Natural killer cell treated with Interleukin-12 subunit alpha and Interleukin-12 subunit beta and Interleukin-15 and Interleukin-18, amount 100 ng/mL, for 72 hours (primary cell): ENCODE data around the gene CSPG5. TPM values are rescaled to one million over a fixed set of nuclear protein-coding genes. Genes with fewer than 3 reads are reported as not detected.

Experiments
- ATAC-seq, 2 donors: fragments of 150-1000 bp; cut with Tn5 transposase in 1 of 2; sonication (Bioruptor Pico), chemical (Tn5 transposase) in 1 of 2; 2 replicates each; pipeline ENCODE4 v1.10.0; 2021
- DNase-seq: peaks from one replicate; pipeline ENCODE4 v3.0.0; 2022; ENCODE audit warnings: low spot score
- H3K27ac Mint-ChIP-seq, 2 donors: 1 replicate in 1 of 2; 2 replicates in 1 of 2; pipeline ENCODE4 v1.8.0; 2022; ENCODE audit warnings: mixed read lengths in 2 of 2, mild to moderate bottlenecking in 1 of 2, moderate library complexity in 1 of 2
- H3K27me3 Mint-ChIP-seq, 2 donors: 1 replicate in 1 of 2; 2 replicates in 1 of 2; pipeline ENCODE4 v1.8.0; 2022; ENCODE audit warnings: mixed read lengths in 2 of 2
- H3K36me3 Mint-ChIP-seq: one replicate; pipeline ENCODE4 v1.8.0; 2022; ENCODE audit warnings: mixed read lengths
- H3K4me1 Mint-ChIP-seq, 2 donors: 1 replicate in 1 of 2; 2 replicates in 1 of 2; pipeline ENCODE4 v1.8.0; 2022; ENCODE audit warnings: low read depth in 2 of 2, mixed read lengths in 2 of 2, mild to moderate bottlenecking in 1 of 2
- H3K4me3 Mint-ChIP-seq: one replicate; pipeline ENCODE4 v1.8.0; 2022; ENCODE audit warnings: mixed read lengths
- H3K9me3 Mint-ChIP-seq: 2 replicates; pipeline ENCODE4 v1.8.0; 2022; ENCODE audit warnings: mixed read lengths
- total RNA-seq, 2 donors: library from RNA; stranded (reverse); gene quantifications; one replicate each; pipeline ENCODE4 v1.2.3, GENCODE V29; 2022

CSPG5 gene
- total RNA-seq, 2 donors from 2014 or later: 0.29 to 0.95 TPM

DNA sequence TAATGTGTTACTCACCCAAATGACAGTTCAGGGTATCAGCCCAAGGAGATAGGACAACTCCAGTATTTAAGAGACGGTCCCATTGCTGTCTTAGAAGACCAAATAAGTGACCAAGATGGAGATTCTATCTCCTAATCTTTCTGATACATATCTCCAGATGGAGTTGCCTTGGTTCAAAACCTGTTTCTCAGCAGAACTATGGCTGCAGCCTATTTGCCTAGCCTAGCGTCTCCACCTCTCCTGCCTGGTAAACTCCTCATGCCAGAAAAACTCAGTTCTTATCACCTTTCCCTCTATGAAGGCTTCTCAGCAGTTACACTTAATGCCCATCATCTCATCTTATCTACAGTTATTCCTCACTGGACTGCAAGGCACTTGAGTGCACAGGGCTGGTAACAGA lies 1.2 kb upstream of the CSPG5 start:
- Mint-ChIP-seq H3K9me3 (no peaks in the 10 kb centered on the region), H3K27ac (no peak overlapping the region), H3K4me3 (peak overlapping the region; percentile 30), H3K36me3 (no peaks in the 10 kb centered on the region), H3K27me3 (peaks cover 15% of the 10 kb centered on the region in 2 donors), H3K4me1 (no peaks in the 10 kb centered on the region)
- no peak for ATAC-seq
- DNase-seq: no peak

- Mint-ChIP-seq H3K4me1 (no peaks in the 10 kb centered on the region), H3K36me3 (no peaks in the 10 kb centered on the region), H3K27ac (no peak overlapping the region), H3K9me3 (no peaks in the 10 kb centered on the region), H3K27me3 (peaks cover 15 to 23% of the 10 kb centered on the region in 2 donors), H3K4me3 (peak overlapping the region; percentile 55)
- ATAC-seq (peak; percentile 79 to 88), DNase-seq (peak; percentile 73)
These were observed 489 bp downstream of the CSPG5 start for GRCh38 chr3:47578119-47578632.

DNA sequence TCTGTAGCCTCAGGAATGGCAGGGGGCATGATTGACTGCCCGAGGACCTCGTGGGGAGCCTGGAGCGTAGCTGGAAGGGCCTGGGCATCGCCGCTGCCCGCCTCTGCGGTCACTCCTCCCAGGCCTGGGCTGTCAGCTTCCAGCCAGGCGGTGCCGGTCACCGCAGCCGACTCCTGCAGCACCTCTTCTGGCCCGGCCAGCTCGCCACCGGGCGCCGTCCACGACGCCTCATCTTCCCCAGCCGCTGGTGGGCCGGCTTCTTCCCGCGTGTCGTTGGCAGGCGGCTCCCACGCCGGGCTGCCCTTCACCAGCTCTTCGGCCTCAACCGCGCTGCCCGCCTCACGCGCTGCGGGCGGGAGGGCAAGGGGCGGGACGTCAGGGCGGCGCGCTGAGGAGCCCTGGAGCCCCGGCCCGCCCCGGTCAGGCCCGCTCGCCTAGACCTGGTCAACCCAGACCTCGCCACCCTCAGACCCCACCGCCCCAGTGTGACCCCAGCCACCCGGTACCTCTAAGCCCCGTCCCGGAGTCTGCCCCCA lies 1.0 kb downstream of the CSPG5 start:
- Mint-ChIP-seq H3K27me3 (peaks cover 18 to 28% of the 10 kb centered on the region in 2 donors), H3K27ac (no peak overlapping the region), H3K36me3 (no peaks in the 10 kb centered on the region), H3K4me3 (peak overlapping the region; percentile 55), H3K4me1 (no peaks in the 10 kb centered on the region), H3K9me3 (no peaks in the 10 kb centered on the region)
- DNase-seq (no peak), ATAC-seq (peak in 1 of 2 donors; percentile 1)

DNA sequence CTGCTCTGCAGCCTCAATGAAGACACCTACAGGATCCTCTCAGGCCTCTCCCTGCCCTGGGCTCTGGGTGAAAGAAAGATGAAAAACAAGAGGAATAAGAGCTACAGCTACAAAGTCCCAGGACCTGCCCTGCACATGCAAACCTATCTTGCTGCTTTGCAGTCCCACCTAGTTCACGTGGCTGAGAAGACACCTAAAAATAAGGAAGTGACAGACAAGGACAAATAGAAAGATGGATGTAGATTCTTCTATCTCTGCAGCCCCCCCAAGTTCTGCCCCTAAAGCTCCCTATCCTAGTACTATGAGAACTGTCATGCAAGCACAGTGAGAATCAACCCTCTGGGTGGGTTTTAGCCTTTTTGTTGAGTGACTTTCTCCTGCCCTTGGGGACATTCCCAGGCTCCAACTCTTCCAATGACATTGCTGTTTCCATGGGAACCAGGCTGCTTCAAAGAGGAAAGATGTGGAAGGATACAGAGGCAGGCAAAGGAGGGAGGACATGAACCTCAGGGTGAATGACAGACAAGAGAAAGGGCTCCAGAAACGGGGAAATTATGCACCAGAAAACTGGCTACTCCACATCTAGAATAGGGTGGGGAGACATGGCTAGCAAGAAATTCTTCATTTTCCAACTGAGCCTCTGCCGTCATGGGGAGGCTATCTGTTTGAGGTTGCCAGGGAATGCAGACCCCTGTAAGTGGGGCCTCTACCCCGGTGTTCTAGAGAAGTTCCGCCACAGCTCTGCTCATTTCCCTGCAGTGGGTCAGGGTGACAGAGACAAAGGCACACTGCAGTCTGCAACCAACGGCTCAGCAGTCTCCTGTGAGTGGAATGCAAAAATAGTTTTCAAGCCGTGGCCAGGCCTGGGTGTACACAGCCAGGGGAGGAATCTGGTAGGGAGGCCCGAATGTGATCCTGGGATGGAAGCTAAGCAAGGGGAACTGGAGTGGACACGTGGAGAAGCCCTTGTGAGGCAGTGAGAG lies 5.2 kb downstream of the CSPG5 start:
- Mint-ChIP-seq H3K4me3 (no peak overlapping the region), H3K27me3 (peaks cover 21 to 22% of the 10 kb centered on the region in 2 donors), H3K9me3 (no peaks in the 10 kb centered on the region), H3K27ac (no peak overlapping the region), H3K36me3 (no peaks in the 10 kb centered on the region), H3K4me1 (no peaks in the 10 kb centered on the region)
- ATAC-seq (no peak), DNase-seq (no peak)

- Mint-ChIP-seq H3K9me3 (no peaks in the 10 kb centered on the region), H3K27me3 (peaks cover 18 to 22% of the 10 kb centered on the region in 2 donors), H3K4me1 (no peaks in the 10 kb centered on the region), H3K4me3 (no peak overlapping the region), H3K27ac (no peak overlapping the region), H3K36me3 (no peaks in the 10 kb centered on the region)
- ATAC-seq (no peak), DNase-seq (no peak)
These were observed 7.1 kb downstream of the CSPG5 start for GRCh38 chr3:47571391-47572175.

- Mint-ChIP-seq H3K4me3 (no peak overlapping the region), H3K9me3 (no peaks in the 10 kb centered on the region), H3K36me3 (no peaks in the 10 kb centered on the region), H3K27me3 (peaks cover 16 to 20% of the 10 kb centered on the region in 2 donors), H3K4me1 (no peaks in the 10 kb centered on the region), H3K27ac (no peak overlapping the region)
- ATAC-seq (no peak), DNase-seq (no peak)
These were observed 9.8 kb downstream of the CSPG5 start for GRCh38 chr3:47568901-47569300.

DNA sequence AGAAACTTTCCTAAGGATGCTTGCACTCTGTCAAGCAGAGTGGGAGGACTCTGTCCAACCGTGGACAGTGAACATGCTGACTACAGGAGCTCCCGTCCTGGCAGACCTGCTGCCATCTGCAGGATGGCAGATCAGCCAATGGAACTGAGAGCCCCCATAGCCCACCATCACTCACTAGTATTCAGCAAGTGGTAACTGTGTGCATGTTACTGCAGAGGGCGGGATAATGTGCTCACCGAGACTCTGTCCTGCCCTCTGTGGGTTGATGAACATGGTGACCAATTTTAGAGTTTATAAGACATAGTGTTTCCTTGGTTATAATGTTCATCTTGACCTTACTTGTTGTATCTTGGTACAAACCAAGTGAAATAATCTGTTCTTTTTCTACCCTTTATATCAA lies 11.5 kb downstream of the CSPG5 start:
- no peak for ATAC-seq
- H3K4me1 Mint-ChIP-seq: no peaks in the 10 kb centered on the region

DNA sequence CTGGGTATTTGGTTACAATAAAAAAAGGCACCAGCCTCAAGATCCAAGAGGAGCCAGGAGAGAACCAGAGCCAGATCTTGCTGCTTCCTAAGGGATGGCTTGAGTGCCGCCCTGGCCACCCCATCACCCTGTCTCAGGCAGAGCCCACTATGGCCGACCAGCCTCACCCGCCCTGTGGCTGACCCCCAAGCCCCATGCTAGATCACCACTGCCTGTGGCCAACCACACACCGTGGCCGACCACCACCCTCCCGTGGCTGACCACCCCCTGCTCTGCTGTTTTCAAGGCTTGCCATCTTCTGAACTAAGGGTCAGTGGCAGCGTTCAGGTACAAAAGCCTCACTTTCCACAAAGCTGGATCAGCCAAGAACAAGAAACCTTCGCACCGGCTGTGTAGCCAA lies 12.0 kb downstream of the CSPG5 start:
- Mint-ChIP-seq H3K36me3 (no peaks in the 10 kb centered on the region), H3K9me3 (no peaks in the 10 kb centered on the region), H3K4me3 (no peak overlapping the region), H3K4me1 (no peaks in the 10 kb centered on the region), H3K27ac (no peak overlapping the region), H3K27me3 (peaks cover under 1 to 6% of the 10 kb centered on the region in 2 donors)
- DNase-seq (no peak), ATAC-seq (peak; percentile 29 to 45)

More for the DNA sequence above, 11.5 kb downstream of the CSPG5 start:
- no peaks in the 10 kb centered on the region for H3K36me3 Mint-ChIP-seq
- H3K27ac Mint-ChIP-seq: no peak overlapping the region
- peaks cover 5 to 11% of the 10 kb centered on the region in 2 donors for H3K27me3 Mint-ChIP-seq
- no peak overlapping the region for H3K4me3 Mint-ChIP-seq
- H3K9me3 Mint-ChIP-seq: no peaks in the 10 kb centered on the region
- no peak for DNase-seq

GRCh38 chr3:47565734-47566550 lies 12.7 kb downstream of the CSPG5 start:
- Mint-ChIP-seq H3K4me3 (no peak overlapping the region), H3K27me3 (peaks cover 0 to 6% of the 10 kb centered on the region in 2 donors), H3K27ac (no peak overlapping the region), H3K36me3 (no peaks in the 10 kb centered on the region), H3K9me3 (no peaks in the 10 kb centered on the region), H3K4me1 (no peaks in the 10 kb centered on the region)
- DNase-seq: no peak
- no peak for ATAC-seq

DNA sequence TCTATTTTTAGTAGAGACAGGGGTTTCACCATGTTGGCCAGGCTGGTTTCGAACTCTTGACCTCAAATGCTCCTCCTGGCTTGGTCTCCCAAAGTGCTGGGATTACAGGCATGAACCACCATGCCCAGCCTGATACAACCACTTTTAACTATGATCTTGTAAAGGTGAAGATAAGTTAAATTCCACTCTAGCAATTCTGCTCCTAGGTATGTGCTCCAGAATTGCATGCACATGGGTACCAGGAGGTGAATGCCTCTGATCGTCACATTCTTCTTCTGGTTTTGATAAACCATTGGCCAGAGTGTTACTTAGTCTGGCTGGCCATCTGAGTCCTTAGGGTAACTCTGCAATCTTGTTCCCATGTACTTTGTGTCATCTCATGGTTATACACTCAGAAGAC lies 22.3 kb downstream of the CSPG5 start:
- Mint-ChIP-seq H3K27ac (no peak overlapping the region), H3K36me3 (no peaks in the 10 kb centered on the region), H3K4me1 (no peaks in the 10 kb centered on the region), H3K4me3 (no peak overlapping the region), H3K9me3 (no peaks in the 10 kb centered on the region), H3K27me3 (peaks cover 9 to 14% of the 10 kb centered on the region in 2 donors)
- DNase-seq: no peak
- ATAC-seq: no peak

- DNase-seq: no peak
- H3K9me3 Mint-ChIP-seq: no peaks in the 10 kb centered on the region
- no peak for ATAC-seq
- no peaks in the 10 kb centered on the region for H3K36me3 Mint-ChIP-seq
- no peak overlapping the region for H3K27ac Mint-ChIP-seq
- no peak overlapping the region for H3K4me3 Mint-ChIP-seq
- H3K27me3 Mint-ChIP-seq: peaks cover 20 to 30% of the 10 kb centered on the region in 2 donors
- H3K4me1 Mint-ChIP-seq: no peaks in the 10 kb centered on the region
These were observed 24.3 kb downstream of the CSPG5 start for GRCh38 chr3:47554335-47554734.

- no peaks in the 10 kb centered on the region for H3K36me3 Mint-ChIP-seq
- ATAC-seq: no peak
- H3K27me3 Mint-ChIP-seq: peaks cover 19 to 30% of the 10 kb centered on the region in 2 donors
- no peak overlapping the region for H3K27ac Mint-ChIP-seq
- H3K4me1 Mint-ChIP-seq: no peaks in the 10 kb centered on the region
- no peak overlapping the region for H3K4me3 Mint-ChIP-seq
- H3K9me3 Mint-ChIP-seq: no peaks in the 10 kb centered on the region
- no peak for DNase-seq
These were observed 25.3 kb downstream of the CSPG5 start for GRCh38 chr3:47553407-47553806.
